ENCODE data around the gene GPR25.

The GPR25 gene

DNA sequence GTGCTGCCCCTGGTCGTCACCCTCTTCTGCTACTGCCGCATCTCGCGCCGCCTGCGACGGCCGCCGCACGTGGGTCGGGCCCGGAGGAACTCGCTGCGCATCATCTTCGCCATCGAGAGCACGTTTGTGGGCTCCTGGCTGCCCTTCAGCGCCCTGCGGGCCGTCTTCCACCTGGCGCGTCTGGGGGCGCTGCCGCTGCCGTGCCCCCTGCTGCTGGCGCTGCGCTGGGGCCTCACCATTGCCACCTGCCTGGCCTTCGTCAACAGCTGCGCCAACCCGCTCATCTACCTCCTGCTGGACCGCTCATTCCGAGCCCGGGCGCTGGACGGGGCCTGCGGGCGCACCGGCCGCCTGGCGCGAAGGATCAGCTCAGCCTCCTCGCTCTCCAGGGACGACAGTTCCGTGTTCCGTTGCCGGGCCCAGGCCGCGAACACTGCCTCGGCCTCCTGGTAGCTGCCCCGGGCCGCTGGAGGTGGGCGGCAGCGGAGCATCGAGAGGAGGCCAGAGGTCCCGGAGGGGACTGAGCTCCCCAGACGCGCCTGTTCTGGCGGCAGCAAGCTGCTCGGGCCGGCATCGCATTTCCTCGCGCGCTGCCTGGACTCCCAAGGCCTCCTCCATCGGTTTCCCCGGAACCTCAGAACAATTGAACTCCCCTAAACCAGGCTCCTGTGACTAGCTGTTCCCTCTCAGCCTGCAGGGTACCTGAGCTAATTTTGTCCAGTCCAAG is 1.1 kb downstream of the GPR25 start:
- DNase-seq, result no peak

- no peak for DNase-seq
Observed at GRCh38 chr1:200874694-200875093, 1.9 kb downstream of the GPR25 start.

- DNase-seq, result no peak
Observed at GRCh38 chr1:200875416-200875815, 2.6 kb downstream of the GPR25 start.

DNA sequence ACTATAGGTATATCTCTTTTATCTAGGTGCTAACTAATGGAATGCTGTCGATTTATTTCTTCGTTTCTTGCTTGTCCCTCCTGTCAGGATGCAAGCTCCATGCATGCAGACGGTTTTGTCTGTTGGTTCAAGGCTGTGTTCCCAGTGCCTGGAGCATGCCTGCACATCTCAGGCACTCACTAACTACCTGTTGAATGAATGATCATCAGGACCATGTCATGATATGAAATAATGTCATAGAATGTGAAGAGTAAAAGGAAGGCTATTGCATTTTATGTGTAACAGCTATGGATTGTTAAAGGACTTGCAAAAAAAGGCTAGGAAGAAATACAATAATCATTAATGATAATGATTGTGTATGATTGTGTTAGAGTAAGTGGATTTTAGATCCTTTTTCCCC is 4.2 kb downstream of the GPR25 start:
- DNase-seq, result no peak

DNA sequence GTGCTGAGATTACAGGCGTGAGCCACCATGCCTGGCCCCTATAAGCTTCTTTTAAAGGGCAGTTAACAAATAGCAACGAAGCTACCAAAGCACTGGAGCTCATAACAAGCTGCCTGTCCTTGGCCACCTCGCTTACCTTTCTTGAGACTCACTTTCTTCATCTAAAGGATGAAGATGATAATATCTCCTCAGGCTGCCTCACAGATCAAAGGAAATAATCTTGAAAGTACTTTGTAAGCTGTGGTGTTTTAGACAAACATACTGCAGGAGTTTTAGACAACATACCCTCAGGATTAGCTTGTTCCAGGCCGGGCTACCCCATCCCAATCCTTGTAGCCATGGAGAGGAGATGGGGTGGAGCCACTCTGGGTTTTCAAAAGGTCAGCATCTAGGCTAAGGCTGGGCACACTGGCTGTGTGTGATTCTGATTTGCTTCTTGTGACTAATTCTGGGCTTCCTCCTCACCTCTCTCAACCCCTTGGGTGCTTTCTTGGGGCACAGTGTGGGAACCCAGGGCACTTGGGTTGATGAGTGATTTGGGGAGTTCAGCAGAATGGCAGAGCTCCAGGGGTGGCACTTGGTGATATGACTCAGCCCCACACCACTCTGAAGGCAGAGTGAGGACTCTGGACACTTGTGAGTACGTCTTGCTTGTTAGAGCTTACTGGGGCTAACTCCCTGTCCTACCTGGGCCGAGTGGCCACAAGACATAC is 5.2 kb downstream of the GPR25 start:
- peak; percentile 73 for DNase-seq

DNA sequence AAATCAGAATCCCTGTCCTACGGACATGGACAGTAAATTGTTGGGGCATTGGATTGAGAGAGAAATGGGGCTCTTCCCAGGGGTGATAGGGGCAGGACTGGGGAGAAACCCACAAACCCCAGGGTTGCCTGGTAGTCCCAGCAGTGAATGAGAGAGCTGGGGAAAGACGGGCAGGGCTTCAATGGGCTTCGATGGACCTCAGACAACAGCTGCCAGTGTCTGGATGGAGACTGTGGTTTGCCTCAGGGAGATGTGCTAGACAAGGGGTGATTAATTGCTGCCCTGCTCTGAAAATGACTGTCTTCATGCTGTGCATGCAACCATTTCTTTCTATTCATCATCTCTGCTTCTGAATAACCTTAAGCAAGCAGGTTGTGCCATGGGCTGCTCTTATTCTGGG is 7.4 kb downstream of the GPR25 start:
- peak; percentile 38 for DNase-seq

GRCh38 chr1:200883118-200883517 is 10.3 kb downstream of the GPR25 start:
- DNase-seq, result peak; percentile 1

- no peak for DNase-seq
Observed at GRCh38 chr1:200885623-200886402, 13.0 kb downstream of the GPR25 start.

- DNase-seq, result no peak
Observed at GRCh38 chr1:200886594-200886993, 13.8 kb downstream of the GPR25 start.

DNA sequence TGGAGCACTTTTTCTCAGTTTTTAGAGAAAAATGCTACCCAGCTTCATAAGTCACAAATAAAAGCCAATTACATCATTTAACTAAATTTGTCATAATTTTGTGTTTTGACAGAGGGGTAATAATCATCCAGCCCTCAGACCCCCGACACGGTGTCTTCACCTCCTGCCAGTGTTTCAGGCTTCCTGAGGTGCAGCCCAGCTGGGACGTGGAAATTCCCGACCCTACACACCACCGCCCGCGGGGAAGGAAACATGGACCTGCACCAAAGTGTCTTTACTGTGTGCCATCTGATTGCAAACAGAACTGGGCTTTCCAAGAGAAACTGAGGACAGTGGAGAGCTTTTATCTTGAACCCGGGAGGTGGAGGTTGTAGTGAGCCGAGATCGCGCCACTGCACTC is 14.3 kb downstream of the GPR25 start:
- DNase-seq, result no peak

GRCh38 chr1:200887772-200888348 is 15.1 kb downstream of the GPR25 start:
- no peak for DNase-seq

- DNase-seq, result peak; percentile 69
Observed at GRCh38 chr1:200888349-200888838, 15.6 kb downstream of the GPR25 start.

- DNase-seq, result peak; percentile 40
Observed at GRCh38 chr1:200889571-200889970, 16.8 kb downstream of the GPR25 start.

DNA sequence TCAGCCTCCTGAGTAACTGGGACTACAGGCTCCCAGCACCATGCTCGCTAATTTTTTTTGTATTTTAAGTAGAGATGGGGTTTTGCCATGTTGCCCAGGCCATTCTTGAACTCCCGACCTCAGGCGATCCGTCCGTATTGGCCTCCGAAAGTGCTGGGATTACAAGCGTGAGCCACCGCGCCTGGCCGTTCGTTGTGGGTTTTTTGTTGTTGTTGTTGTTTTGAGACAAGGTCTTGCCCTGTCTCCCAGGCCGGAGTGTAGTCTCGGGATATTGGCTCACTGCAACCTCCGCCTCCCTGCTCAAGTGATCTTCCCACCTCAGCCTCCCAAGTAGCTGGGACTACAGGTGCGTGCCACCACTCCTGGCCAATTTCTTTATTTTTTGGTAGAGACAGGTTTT is 17.2 kb downstream of the GPR25 start:
- DNase-seq, result no peak

- peak; percentile 25 for DNase-seq
Observed at GRCh38 chr1:200890818-200891773, 18.3 kb downstream of the GPR25 start.

DNA sequence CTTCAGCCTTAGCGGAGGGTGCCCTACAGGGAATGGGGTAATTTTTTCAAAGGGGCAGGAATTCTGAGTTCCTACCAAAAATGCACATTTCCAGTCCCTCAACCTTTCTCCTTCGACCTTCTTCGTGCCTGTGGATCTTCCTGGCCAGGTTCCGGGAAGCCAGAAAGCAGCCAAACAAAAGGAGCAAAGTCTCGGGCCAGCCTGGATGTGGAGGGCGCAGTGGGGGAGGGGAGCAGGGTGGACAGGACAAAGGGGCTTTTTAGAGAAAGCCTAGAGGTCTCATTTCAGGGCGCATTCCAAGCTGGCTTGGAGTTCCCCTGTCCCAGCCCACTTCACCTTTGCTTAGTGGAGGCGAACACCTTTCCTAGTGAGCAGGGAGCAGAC is 19.0 kb downstream of the GPR25 start:
- no peak for DNase-seq

DNA sequence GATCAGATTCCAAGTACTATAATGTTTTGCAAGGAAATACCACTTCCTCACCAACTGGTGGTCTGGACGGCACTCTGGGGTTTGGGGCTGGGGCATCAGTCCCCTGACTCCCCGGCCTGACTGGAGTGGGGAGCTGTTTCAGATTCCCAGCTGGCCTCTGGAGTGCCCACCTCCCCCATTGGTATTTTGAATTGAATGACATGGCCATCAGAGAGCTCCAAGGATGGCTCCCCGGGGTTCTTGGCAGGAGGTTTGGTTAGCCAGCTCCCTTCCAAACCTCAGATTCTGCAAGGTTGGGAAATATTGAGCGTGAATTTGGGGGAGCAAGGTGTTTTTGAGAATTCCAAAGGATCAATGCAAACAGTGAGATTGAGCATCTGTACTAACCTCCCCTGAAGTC is 19.8 kb downstream of the GPR25 start:
- DNase-seq, result no peak

DNA sequence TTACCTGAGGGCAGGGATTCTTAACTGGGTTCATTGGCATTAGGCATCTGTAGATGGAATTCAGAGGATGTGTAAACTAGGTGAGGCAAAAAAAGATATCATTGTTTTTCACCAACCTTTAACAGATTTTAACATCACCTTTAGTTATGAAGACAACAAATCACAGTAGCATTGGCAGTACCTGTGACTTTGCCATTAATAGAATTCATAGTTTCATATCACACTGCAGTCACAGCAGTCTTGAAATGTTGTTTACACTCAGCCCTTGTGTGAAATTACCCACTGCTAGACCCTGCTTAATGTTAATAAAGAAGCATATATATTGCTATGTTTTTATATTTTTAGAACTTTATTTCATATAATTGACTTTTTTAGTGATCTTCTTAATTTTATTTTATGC is 20.2 kb downstream of the GPR25 start:
- DNase-seq, result no peak

DNA sequence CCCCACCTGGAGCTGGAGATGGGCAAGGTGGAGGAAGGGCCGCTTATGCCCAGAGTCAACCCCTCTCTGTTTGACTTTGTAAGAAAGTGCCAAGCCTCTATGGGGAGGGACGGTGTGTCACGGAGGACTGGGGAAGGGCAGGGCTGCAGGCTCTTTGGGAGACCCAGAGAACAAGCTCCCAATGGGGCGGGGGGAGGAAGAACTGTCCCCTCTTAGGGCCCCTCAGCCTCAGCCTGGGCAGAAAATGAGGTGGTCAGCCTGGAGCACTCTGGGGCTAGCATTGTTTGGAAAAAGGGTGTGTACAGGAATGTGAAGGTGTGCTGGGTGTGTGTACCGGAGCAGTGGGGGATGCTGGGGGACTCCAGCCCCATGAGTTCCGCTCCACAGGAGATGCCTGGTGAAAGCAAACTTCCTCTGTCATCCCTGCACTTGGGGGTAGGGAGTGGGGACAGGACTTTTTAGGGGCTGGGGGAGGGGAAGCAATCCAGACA is 20.7 kb downstream of the GPR25 start:
- no peak for DNase-seq

DNA sequence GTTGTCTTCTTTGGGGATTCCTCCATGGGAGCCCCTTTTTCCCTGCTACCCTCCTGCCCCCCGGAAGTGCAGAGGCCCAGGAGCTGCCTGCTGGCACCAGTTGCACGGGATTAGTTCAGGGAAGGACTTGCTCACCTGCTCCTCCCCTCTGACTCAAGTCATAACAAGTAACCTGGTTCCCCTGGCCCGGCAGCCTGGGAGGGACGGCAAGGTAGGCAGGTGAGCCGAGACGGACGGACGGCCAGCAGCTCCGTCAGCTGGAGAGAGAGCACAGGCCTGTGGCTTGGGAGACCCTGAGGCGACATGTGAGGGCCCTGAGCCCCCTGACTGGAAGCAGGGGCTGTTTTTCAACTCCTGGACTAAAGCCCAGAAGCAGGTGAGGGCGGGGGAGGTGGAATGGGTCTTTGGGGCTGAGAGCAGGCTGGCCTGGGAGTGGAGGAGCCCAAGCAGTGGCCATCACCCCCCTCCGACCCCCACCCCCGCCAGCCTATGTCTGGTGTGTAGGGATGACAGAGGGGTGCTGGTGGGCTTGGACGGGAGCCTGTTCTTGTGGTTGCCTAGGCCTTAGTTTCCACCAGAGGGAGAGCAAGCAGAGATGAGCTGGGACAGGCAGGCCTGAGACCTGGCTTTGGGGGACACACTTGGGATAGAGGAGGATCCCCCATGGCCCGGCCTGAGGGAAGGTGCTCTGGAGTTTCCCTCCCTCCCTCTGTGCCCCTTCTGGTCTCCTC is 22.1 kb downstream of the GPR25 start, which contains the start of gene INAVA:
TSS of gene INAVA (plus strand) at position 189 of the 731 bp plus-strand sequence. CDS start 3,501 bp downstream, outside the sequence.
- DNase-seq, result no peak

GRCh38 chr1:200895443-200895789 is 22.6 kb downstream of the GPR25 start:
- no peak for DNase-seq

Measured in activated naive CD4-positive, alpha-beta T cell treated with Interleukin-2 at 50 U/mL for 16 hours (primary cell).